ENCODE data around the gene TGFA.
A peak's percentile ranks its signal among the peaks of the same experiment; 100 is the strongest.

The TGFA gene

DNA sequence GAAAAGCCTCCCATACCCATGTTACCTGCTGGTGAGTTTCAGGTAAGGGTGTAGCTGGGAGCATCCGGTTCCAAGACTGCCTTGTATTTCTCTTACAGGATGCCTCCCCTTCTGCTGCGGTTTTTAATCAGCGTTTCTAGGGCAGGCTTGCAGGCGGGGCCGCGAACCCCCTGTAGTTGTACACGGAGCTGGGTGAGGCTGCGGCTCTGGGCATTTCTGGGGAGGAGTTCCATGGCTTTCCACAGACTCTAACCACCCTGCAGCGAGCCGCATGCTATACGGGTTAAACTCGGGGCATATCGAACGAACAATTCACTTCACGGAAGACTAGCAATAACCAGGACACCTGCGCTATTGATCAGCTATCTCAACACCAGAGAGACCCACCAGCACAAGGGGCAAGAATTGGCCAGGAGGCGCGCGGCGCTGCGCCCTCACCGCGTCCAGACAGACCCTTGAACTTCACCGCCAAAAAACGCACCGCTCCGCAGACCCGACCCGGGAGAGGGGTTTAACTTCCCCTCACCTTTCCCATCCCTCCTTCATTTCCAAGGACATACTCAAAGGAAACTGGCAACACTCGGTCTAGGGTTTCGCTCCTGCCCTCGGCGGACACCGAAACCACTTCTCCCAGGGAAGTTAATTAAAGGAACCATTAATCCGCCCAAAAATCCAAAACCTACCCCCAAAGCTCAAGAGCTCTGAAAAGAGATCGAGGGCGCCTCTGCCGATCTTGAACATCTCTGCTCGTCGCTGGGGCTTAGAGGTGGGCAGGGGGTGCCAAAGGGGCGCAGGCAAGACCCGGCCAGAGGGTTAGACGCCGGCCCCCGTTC is 909 bp downstream of the TGFA start:
- DNase-seq (ENCODE audit: low spot score): peak; percentile 8

GRCh38 chr2:70551167-70551566 is 2.5 kb downstream of the TGFA start:
- no peak for DNase-seq (ENCODE audit: low spot score)

DNA sequence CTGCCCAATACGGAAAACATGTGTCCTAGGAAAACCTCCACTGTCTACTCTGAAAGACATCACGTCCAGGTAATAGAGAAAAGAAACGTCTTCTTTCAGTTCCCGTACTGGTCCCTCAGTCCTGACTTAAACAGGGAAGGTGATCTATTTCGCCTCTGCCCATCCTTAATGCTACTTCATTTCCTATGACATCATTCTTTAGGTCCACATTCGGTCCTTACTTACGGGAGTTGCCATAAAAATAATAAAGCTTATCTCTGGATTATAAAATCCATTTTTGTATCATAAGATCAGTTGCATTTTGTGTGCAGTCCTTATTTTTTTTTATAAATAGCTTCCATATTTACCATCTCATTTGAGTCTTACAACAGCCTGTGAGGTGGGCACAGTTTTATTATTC is 3.7 kb downstream of the TGFA start:
- no peak for DNase-seq (ENCODE audit: low spot score)

GRCh38 chr2:70549064-70549710 is 4.4 kb downstream of the TGFA start:
- DNase-seq (ENCODE audit: low spot score): no peak

DNA sequence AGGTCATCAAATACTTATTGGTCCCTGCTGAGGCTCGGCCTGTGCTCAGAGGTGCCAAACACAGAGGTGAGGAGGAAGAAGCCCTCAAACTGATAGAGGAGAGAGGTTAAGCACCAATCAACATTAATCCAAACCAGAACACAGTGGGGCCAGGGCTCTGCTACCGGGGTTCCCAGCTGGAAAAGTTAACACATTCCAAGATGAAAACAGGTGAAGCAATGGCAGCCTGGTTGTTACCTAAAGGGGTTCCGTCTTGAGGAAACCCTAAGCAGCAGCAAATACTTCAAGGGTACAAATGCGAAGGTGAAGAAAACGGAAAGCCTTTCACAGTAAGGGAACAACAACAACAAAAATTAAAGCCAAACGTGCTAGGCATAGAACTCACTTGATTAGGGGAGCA is 5.4 kb downstream of the TGFA start:
- no peak for DNase-seq (ENCODE audit: low spot score)

GRCh38 chr2:70546885-70547284 is 6.7 kb downstream of the TGFA start:
- no peak for DNase-seq (ENCODE audit: low spot score)

GRCh38 chr2:70546376-70546775 is 7.2 kb downstream of the TGFA start:
- DNase-seq (ENCODE audit: low spot score): no peak

GRCh38 chr2:70541481-70542020 is 12.1 kb downstream of the TGFA start:
- no peak for DNase-seq (ENCODE audit: low spot score)

GRCh38 chr2:70537840-70538239 is 15.8 kb downstream of the TGFA start:
- DNase-seq (ENCODE audit: low spot score): no peak

GRCh38 chr2:70536517-70537055 is 17.0 kb downstream of the TGFA start:
- DNase-seq (ENCODE audit: low spot score): no peak

- no peak for DNase-seq (ENCODE audit: low spot score)
These were observed 18.1 kb downstream of the TGFA start for GRCh38 chr2:70535573-70535972.

GRCh38 chr2:70534183-70534836 is 19.3 kb downstream of the TGFA start:
- no peak for DNase-seq (ENCODE audit: low spot score)

- DNase-seq (ENCODE audit: low spot score): no peak
These were observed 21.2 kb downstream of the TGFA start for GRCh38 chr2:70532244-70532935.

- DNase-seq (ENCODE audit: low spot score): no peak
These were observed 22.1 kb downstream of the TGFA start for GRCh38 chr2:70531419-70532086.

GRCh38 chr2:70529610-70530009 is 24.0 kb downstream of the TGFA start:
- DNase-seq (ENCODE audit: low spot score): no peak

GRCh38 chr2:70528929-70529328 is 24.7 kb downstream of the TGFA start:
- DNase-seq (ENCODE audit: low spot score): no peak

DNA sequence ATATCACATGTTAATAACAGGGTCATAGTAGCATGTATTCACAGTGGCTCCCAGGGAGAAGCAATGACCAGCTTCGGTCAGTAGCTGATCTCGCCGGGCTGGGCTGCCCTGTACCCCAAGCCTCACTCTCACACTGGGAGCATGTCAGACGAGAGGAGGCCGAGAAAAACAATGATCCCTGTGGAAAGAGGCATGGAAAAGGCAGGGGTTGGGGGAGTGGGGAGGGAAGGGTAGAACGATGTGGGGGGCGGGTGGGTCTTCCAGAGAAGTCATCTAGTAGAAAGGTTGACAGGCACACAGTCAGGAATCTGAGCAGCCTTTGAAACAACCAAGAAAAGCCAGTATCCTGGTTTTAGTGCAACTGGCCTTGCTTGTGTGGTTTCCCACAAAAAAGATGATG is 25.4 kb downstream of the TGFA start:
- DNase-seq (ENCODE audit: low spot score): no peak

DNA sequence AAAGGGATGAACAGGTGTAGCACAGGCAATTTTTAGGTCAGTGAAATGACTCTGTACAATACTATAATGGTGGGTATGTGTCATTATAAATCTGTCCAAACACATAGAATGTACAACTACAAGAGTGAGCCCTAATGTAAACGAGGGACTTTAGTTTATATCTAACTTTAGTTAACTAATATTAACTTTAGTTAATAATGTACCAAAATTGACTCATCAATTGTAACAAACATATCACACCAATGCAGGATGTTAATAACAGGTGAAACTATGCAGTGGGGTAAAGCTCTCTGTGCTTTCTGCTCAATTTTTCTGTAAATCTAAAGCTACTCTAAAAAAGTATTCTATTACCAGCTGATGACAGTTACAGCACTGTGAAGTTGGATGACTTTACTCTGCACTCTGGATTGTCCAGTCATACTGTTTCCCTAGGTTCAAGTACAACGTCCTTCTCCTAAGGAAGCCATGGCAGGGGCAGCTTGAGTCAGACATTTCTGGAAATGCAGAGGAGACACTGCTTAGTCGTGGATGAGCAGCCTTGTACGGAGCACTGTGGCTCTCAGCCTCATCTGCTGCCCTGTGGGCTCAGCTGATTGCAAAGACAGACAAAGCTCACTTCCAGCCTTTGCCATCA is 26.1 kb downstream of the TGFA start:
- DNase-seq (ENCODE audit: low spot score): no peak

- DNase-seq (ENCODE audit: low spot score): no peak
These were observed 27.5 kb downstream of the TGFA start for GRCh38 chr2:70526126-70526525.

DNA sequence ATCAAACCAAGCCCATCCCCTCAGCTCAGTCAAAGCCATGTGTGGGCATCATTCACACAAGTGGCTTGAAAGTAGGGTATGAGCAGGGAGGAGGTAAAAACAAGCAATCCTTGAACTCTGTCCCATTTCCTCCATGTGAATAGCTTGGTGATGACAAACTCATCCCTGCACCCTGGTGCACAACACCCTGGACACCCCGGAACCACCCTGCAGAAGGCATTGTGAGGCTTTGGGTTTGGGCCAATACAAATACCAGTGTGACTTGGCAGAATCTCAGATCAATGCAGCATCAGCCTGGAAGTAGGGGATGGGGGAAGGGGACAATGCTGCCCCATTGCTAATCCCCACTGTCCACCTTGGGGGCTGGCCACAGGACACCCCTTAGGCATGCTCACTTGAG is 28.6 kb downstream of the TGFA start:
- no peak for DNase-seq (ENCODE audit: low spot score)
